Measurements from ENCODE around the gene DNASE1L1.

The DNASE1L1 gene

GRCh38 chrX:154443479-154443910 lies 34.4 kb upstream of the DNASE1L1 start:
- TF ChIP-seq POLR2A (IDR thresholded peaks at IDR 0.05; ENCODE audit: extremely low read depth, insufficient read length) (no peak), MYC (IDR thresholded peaks at IDR 0.05; ENCODE audit: low read depth, low read length) (no peak)
- TF ChIP-seq, protein P1, sequence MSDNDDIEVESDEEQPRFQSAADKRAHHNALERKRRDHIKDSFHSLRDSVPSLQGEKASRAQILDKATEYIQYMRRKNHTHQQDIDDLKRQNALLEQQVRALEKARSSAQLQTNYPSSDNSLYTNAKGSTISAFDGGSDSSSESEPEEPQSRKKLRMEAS (IDR thresholded peaks at IDR 0.05; ENCODE audit: low read depth, low read length) = no peak
- TF ChIP-seq, protein P2, sequence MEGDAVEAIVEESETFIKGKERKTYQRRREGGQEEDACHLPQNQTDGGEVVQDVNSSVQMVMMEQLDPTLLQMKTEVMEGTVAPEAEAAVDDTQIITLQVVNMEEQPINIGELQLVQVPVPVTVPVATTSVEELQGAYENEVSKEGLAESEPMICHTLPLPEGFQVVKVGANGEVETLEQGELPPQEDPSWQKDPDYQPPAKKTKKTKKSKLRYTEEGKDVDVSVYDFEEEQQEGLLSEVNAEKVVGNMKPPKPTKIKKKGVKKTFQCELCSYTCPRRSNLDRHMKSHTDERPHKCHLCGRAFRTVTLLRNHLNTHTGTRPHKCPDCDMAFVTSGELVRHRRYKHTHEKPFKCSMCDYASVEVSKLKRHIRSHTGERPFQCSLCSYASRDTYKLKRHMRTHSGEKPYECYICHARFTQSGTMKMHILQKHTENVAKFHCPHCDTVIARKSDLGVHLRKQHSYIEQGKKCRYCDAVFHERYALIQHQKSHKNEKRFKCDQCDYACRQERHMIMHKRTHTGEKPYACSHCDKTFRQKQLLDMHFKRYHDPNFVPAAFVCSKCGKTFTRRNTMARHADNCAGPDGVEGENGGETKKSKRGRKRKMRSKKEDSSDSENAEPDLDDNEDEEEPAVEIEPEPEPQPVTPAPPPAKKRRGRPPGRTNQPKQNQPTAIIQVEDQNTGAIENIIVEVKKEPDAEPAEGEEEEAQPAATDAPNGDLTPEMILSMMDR (IDR thresholded peaks at IDR 0.05; ENCODE audit: low read depth, low read length) = no peak
- H3K4me3 ChIP-seq (ENCODE audit: low read depth, low read length) = no peak overlapping the region
- DNase-seq (ENCODE audit: low read depth) = no peak

GRCh38 chrX:154441984-154442707 lies 33.1 kb upstream of the DNASE1L1 start:
- TF ChIP-seq, protein P2 (IDR thresholded peaks at IDR 0.05; ENCODE audit: low read depth, low read length) = no peak
- TF ChIP-seq, protein P1 (IDR thresholded peaks at IDR 0.05; ENCODE audit: low read depth, low read length) = no peak
- no peak for TF ChIP-seq MYC (IDR thresholded peaks at IDR 0.05; ENCODE audit: low read depth, low read length)
- no peak for TF ChIP-seq POLR2A (IDR thresholded peaks at IDR 0.05; ENCODE audit: extremely low read depth, insufficient read length)
- no peak overlapping the region for H3K4me3 ChIP-seq (ENCODE audit: low read depth, low read length)
- no peak for DNase-seq (ENCODE audit: low read depth)

- DNase-seq (ENCODE audit: low read depth) = no peak
- H3K4me3 ChIP-seq (ENCODE audit: low read depth, low read length) = no peak overlapping the region
- TF ChIP-seq POLR2A (IDR thresholded peaks at IDR 0.05; ENCODE audit: extremely low read depth, insufficient read length) (no peak), MYC (IDR thresholded peaks at IDR 0.05; ENCODE audit: low read depth, low read length) (no peak)
- TF ChIP-seq, protein P2 (IDR thresholded peaks at IDR 0.05; ENCODE audit: low read depth, low read length) = no peak
- TF ChIP-seq, protein P1 (IDR thresholded peaks at IDR 0.05; ENCODE audit: low read depth, low read length) = no peak
These were observed 32.5 kb upstream of the DNASE1L1 start for GRCh38 chrX:154441564-154441963.

GRCh38 chrX:154440623-154441357 lies 31.7 kb upstream of the DNASE1L1 start:
- TF ChIP-seq, protein P2 (IDR thresholded peaks at IDR 0.05; ENCODE audit: low read depth, low read length) = no peak
- TF ChIP-seq MYC (IDR thresholded peaks at IDR 0.05; ENCODE audit: low read depth, low read length) (no peak), POLR2A (IDR thresholded peaks at IDR 0.05; ENCODE audit: extremely low read depth, insufficient read length) (no peak)
- TF ChIP-seq, protein P1 (IDR thresholded peaks at IDR 0.05; ENCODE audit: low read depth, low read length) = no peak
- H3K4me3 ChIP-seq (ENCODE audit: low read depth, low read length) = no peak overlapping the region

GRCh38 chrX:154439841-154440240 lies 30.8 kb upstream of the DNASE1L1 start:
- TF ChIP-seq, protein P2 (IDR thresholded peaks at IDR 0.05; ENCODE audit: low read depth, low read length) = no peak
- TF ChIP-seq POLR2A (IDR thresholded peaks at IDR 0.05; ENCODE audit: extremely low read depth, insufficient read length) (no peak), MYC (IDR thresholded peaks at IDR 0.05; ENCODE audit: low read depth, low read length) (no peak)
- TF ChIP-seq, protein P1 (IDR thresholded peaks at IDR 0.05; ENCODE audit: low read depth, low read length) = no peak

More at GRCh38 chrX:154440623-154441357, 31.7 kb upstream of the DNASE1L1 start:
- no peak for DNase-seq (ENCODE audit: low read depth)

More at GRCh38 chrX:154439841-154440240, 30.8 kb upstream of the DNASE1L1 start:
- DNase-seq (ENCODE audit: low read depth) = no peak
- no peak overlapping the region for H3K4me3 ChIP-seq (ENCODE audit: low read depth, low read length)
